Vagina (tissue), 2 donors: ENCODE data around the gene FAM107B.

Experiments
- CTCF ChIP-seq, 3 experiments: fragments of 450-650 bp in 2 of 3; fragments of 200-600 bp in 1 of 3; sonication (generic) in 1 of 3; IDR thresholded peaks; one replicate each; pipeline ENCODE4 v1.5.1; 2017 to 2019; ENCODE audit warnings: antibody characterized with exemption in 3 of 3, mild to moderate bottlenecking in 2 of 3, moderate library complexity in 2 of 3
- POLR2A ChIP-seq, 2 donors: fragments of 450-650 bp; IDR thresholded peaks; one replicate each; pipeline ENCODE4 v1.6.1; 2017; ENCODE audit warnings: antibody characterized with exemption in 2 of 2, mild to moderate bottlenecking in 2 of 2, moderate library complexity in 2 of 2
- POLR2AphosphoS5 ChIP-seq, 2 donors: sonication (generic); formaldehyde crosslinking; IDR thresholded peaks; one replicate each; pipeline ENCODE4 v1.9.0; 2017; ENCODE audit warnings: antibody characterized with exemption in 2 of 2, mild to moderate bottlenecking in 2 of 2, low read depth in 1 of 2; ENCODE audit not compliant: insufficient read depth in 1 of 2

GRCh38 chr10:14658331-14659127 is 116.2 kb downstream of the FAM107B start:
- TF ChIP-seq CTCF (IDR thresholded peaks at IDR 0.05) (no peak), POLR2A (IDR thresholded peaks at IDR 0.05) (no peak), POLR2AphosphoS5 (IDR thresholded peaks at IDR 0.05; ENCODE audit: insufficient read depth in 1 of 2, low read depth in 1 of 2) (no peak)
